Measurements from ENCODE around the gene CDK7.
"Not testable (repeated sequence)": the region's sequence is repeated elsewhere in the genome, so short reads cannot be mapped to it uniquely, and the experiment has no call there.

Gene CDK7

GRCh38 chr5:69234457-69235268 lies at the start of gene CDK7:
CDK7 (plus strand) TSS chr5:69234886; CDS start chr5:69234976, 90 bp downstream.
- peak; percentile 46 to 73 for DNase-seq

- no peak for DNase-seq
Observed at GRCh38 chr5:69187342-69187741, 47.3 kb upstream of the CDK7 start.

- DNase-seq = no peak
Observed at GRCh38 chr5:69188811-69189161, 45.9 kb upstream of the CDK7 start.

GRCh38 chr5:69189162-69190086 lies 45.3 kb upstream of the CDK7 start, which contains the start of gene CENPH:
CENPH (plus strand) TSS chr5:69189583; CDS start chr5:69189635, 52 bp downstream.
- DNase-seq = peak; percentile 57 to 66

- no peak for DNase-seq
Observed at GRCh38 chr5:69202497-69202896, 32.2 kb upstream of the CDK7 start.

GRCh38 chr5:69206528-69207190 lies 28.0 kb upstream of the CDK7 start:
- DNase-seq = no peak

- DNase-seq = no peak
Observed at GRCh38 chr5:69209602-69210001, 25.1 kb upstream of the CDK7 start.

GRCh38 chr5:69211200-69211599 lies 23.5 kb upstream of the CDK7 start:
- no peak for DNase-seq

GRCh38 chr5:69212022-69212421 lies 22.7 kb upstream of the CDK7 start:
- DNase-seq = no peak

- no peak for DNase-seq
Observed at GRCh38 chr5:69213513-69214215, 21.0 kb upstream of the CDK7 start.

GRCh38 chr5:69217151-69217511 lies 17.6 kb upstream of the CDK7 start:
- DNase-seq = no peak

- peak; percentile 78 to 79 for DNase-seq
Observed at GRCh38 chr5:69217548-69218526, 16.8 kb upstream of the CDK7 start.

- DNase-seq = no peak
Observed at GRCh38 chr5:69219939-69220338, 14.7 kb upstream of the CDK7 start.

GRCh38 chr5:69220371-69220770 lies 14.3 kb upstream of the CDK7 start:
- not testable (repeated sequence) for DNase-seq

GRCh38 chr5:69220833-69221232 lies 13.9 kb upstream of the CDK7 start:
- DNase-seq = not testable (repeated sequence)

- DNase-seq = no peak
Observed at GRCh38 chr5:69224520-69224919, 10.2 kb upstream of the CDK7 start.

GRCh38 chr5:69225860-69226259 lies 8.8 kb upstream of the CDK7 start:
- no peak for DNase-seq

- no peak for DNase-seq
Observed at GRCh38 chr5:69230181-69230580, 4.5 kb upstream of the CDK7 start.

- DNase-seq = no peak
Observed at GRCh38 chr5:69231281-69231680, 3.4 kb upstream of the CDK7 start.

GRCh38 chr5:69231851-69232250 lies 2.8 kb upstream of the CDK7 start:
- no peak for DNase-seq

GRCh38 chr5:69236733-69237132 lies 2.0 kb downstream of the CDK7 start:
- DNase-seq = not testable (repeated sequence)
